PC-9 (cell line): ENCODE measurements around the gene DDX39B. TPM values are rescaled to one million over a fixed set of nuclear protein-coding genes. Genes with fewer than 3 reads are reported as not detected.
"Not testable (repeated sequence)": the region's sequence is repeated elsewhere in the genome, so short reads cannot be mapped to it uniquely, and the experiment has no call there.

Experiments used
- BruUV-seq: library from RNA; stranded (reverse); fragments of 400-500 nt; replicated peaks from 2 replicates; lab custom pipeline; 2021; lab: Mats Ljungman, UMichigan
- CTCF ChIA-PET: fragments of 300-600 bp; sonication (Branson Sonifier 250); formaldehyde crosslinking; loops from one replicate; lab custom pipeline; 2022; ENCODE audit warnings: antibody characterized with exemption; lab: Charles Lee
- POLR2A ChIA-PET: fragments of 300-600 bp; sonication (Branson Sonifier 250); formaldehyde crosslinking; loops from one replicate; lab custom pipeline; 2022; ENCODE audit warnings: antibody characterized with exemption; ENCODE audit not compliant: unreplicated experiment; lab: Charles Lee
- DNase-seq, 2 experiments: peaks; one replicate each; pipeline versions ENCODE4 v3.0.0 to v3.0.0-alpha.2; 2015 to 2022; ENCODE audit warnings: mixed read lengths in 1 of 2
- H2AFZ ChIP-seq: fragments of 200-600 bp; sonication (generic); 2 replicates; pipeline ENCODE4 v1.8.1; 2017; ENCODE audit warnings: antibody characterized with exemption
- H3F3A ChIP-seq: fragments of 200-600 bp; sonication (generic); 2 replicates; pipeline ENCODE4 v1.8.1; 2017; ENCODE audit warnings: antibody characterized with exemption, mild to moderate bottlenecking, low read depth; ENCODE audit not compliant: insufficient read depth
- H3K27ac ChIP-seq: fragments of 200-600 bp; sonication (generic); 2 replicates; pipeline ENCODE4 v1.6.1; 2016; ENCODE audit warnings: mixed run types
- H3K27me3 ChIP-seq: fragments of 200-600 bp; sonication (generic); 2 replicates; pipeline ENCODE4 v1.6.1; 2016; ENCODE audit warnings: low read depth, mixed run types; ENCODE audit not compliant: insufficient read depth
- H3K36me3 ChIP-seq: fragments of 200-600 bp; sonication (generic); 2 replicates; pipeline ENCODE4 v1.6.1; 2016; ENCODE audit warnings: low read depth, mixed run types
- H3K4me1 ChIP-seq: fragments of 200-600 bp; sonication (generic); replicated peaks from 2 replicates; pipeline ENCODE4 v1.6.1; 2016; ENCODE audit warnings: mixed run types; ENCODE audit not compliant: insufficient read depth
- H3K4me2 ChIP-seq: fragments of 200-600 bp; sonication (generic); 2 replicates; pipeline ENCODE4 v1.6.1; 2017; ENCODE audit warnings: mixed run types
- H3K4me3 ChIP-seq: fragments of 200-600 bp; sonication (generic); 2 replicates; pipeline ENCODE4 v1.6.1; 2016; ENCODE audit warnings: mixed run types
- H3K79me2 ChIP-seq: fragments of 200-600 bp; sonication (generic); 2 replicates; pipeline ENCODE4 v1.6.1; 2017; ENCODE audit warnings: low read depth, mixed run types
- H3K9me2 ChIP-seq: fragments of 200-600 bp; sonication (generic); 2 replicates; pipeline ENCODE4 v1.8.1; 2017; ENCODE audit warnings: mild to moderate bottlenecking; ENCODE audit not compliant: insufficient read depth
- H3K9me3 ChIP-seq: fragments of 200-600 bp; sonication (generic); 2 replicates; pipeline ENCODE4 v1.8.1; 2016; ENCODE audit warnings: low read depth; ENCODE audit not compliant: insufficient read depth
- H4K20me1 ChIP-seq: fragments of 200-600 bp; sonication (generic); 2 replicates; pipeline ENCODE4 v1.8.1; 2017; ENCODE audit not compliant: insufficient read depth
- CTCF ChIP-seq: fragments of 200-600 bp; sonication (generic); conservative IDR thresholded peaks from 2 replicates; pipeline ENCODE4 v1.6.1; 2017; ENCODE audit warnings: mixed run types, antibody characterized with exemption, mild to moderate bottlenecking, moderate library complexity
- EZH2 ChIP-seq: fragments of 200-600 bp; sonication (generic); IDR thresholded peaks from 2 replicates; pipeline ENCODE4 v1.8.0; 2017; ENCODE audit warnings: antibody characterized with exemption, low read depth
- intact Hi-C: fragments of 100-400 bp; cut with micrococcal nuclease; formaldehyde crosslinking; loops from one replicate; pipeline ENCODE4 v1.10.0; 2022; ENCODE audit not compliant: unreplicated experiment
- total RNA-seq: library from RNA; stranded (reverse); gene quantifications from 2 replicates; pipeline ENCODE4 v1.2.3, GENCODE V29; 2021

The DDX39B gene
- total RNA-seq, 1 experiment from 2014 or later = 383 TPM

- Histone ChIP-seq H3K27me3 (no peaks in the 10 kb centered on the region), H3K36me3 (no peaks in the 10 kb centered on the region), H3K4me2 (no peak overlapping the region), H4K20me1 (no peaks in the 10 kb centered on the region), H3K9me3 (no peaks in the 10 kb centered on the region), H3K9me2 (no peaks in the 10 kb centered on the region), H3K4me1 (peaks cover 11% of the 10 kb centered on the region; the same call in 1 of the 2 replicates), H3K79me2 (no peaks in the 10 kb centered on the region), H3K4me3 (no peak overlapping the region), H2AFZ (no peak overlapping the region), H3K27ac (no peak overlapping the region), H3F3A (no peaks in the 10 kb centered on the region)
- intact Hi-C loops = no loop called here
- no TSS peak for BruUV-seq
- no peak for DNase-seq
- no peak for TF ChIP-seq EZH2
- no peak for TF ChIP-seq CTCF
- ChIA-PET CTCF (interaction anchor here (0.6 to 0.8 kb wide), 3 partner anchors 58 to 113 kb away, joined by 5 to 13 read pairs (median 6); partner anchors contain the start of gene ATP6V1G2), POLR2A (interaction anchor here (0.6 kb wide), 1 partner anchor 53 kb away, joined by 5 read pairs; no protein-coding TSS in a partner anchor)
Measured at GRCh38 chr6:31489086-31489485, 52.7 kb downstream of the DDX39B start.

GRCh38 chr6:31487674-31488073 is 54.1 kb downstream of the DDX39B start:
- BruUV-seq, H4K20me1 ChIP-seq, H3K4me3 ChIP-seq, DNase-seq, H3K9me3 ChIP-seq, H3K79me2 ChIP-seq, H3K4me2 ChIP-seq, intact Hi-C loops, H2AFZ ChIP-seq, CTCF ChIA-PET, H3F3A ChIP-seq, H3K27me3 ChIP-seq, H3K36me3 ChIP-seq, H3K27ac ChIP-seq, POLR2A ChIA-PET, H3K9me2 ChIP-seq: not testable (repeated sequence)
- peaks cover 11% of the 10 kb centered on the region; the same call in 1 of the 2 replicates for H3K4me1 ChIP-seq

GRCh38 chr6:31486065-31486837 is 55.6 kb downstream of the DDX39B start:
- H2AFZ ChIP-seq, H3K27me3 ChIP-seq, CTCF ChIA-PET, H3K36me3 ChIP-seq, H3K4me1 ChIP-seq, H3F3A ChIP-seq, DNase-seq, POLR2A ChIA-PET, BruUV-seq, H3K27ac ChIP-seq, intact Hi-C loops, H4K20me1 ChIP-seq, H3K4me2 ChIP-seq, H3K9me2 ChIP-seq, H3K79me2 ChIP-seq, H3K4me3 ChIP-seq, H3K9me3 ChIP-seq: not testable (repeated sequence)

GRCh38 chr6:31485055-31485454 is 56.7 kb downstream of the DDX39B start:
- ChIA-PET POLR2A (no interaction called here), CTCF (no interaction called here)
- Histone ChIP-seq H4K20me1 (no peaks in the 10 kb centered on the region), H3K79me2 (no peaks in the 10 kb centered on the region), H3K9me2 (no peaks in the 10 kb centered on the region), H3K27me3 (no peaks in the 10 kb centered on the region), H3K4me3 (no peak overlapping the region), H3F3A (no peaks in the 10 kb centered on the region), H3K9me3 (no peaks in the 10 kb centered on the region), H2AFZ (no peak overlapping the region), H3K4me1 (0 out of 2 replicates have a peak, but pooled peaks cover 8% of the 10 kb centered on the region), H3K4me2 (no peak overlapping the region), H3K27ac (no peak overlapping the region), H3K36me3 (no peaks in the 10 kb centered on the region)
- TF ChIP-seq CTCF (no peak), EZH2 (no peak)
- intact Hi-C loops = loop anchor here (1.0 kb wide), 1 partner anchor 97 kb away; no protein-coding TSS in a partner anchor
- no TSS peak for BruUV-seq
- DNase-seq = no peak
